B cell (primary cell): ENCODE data around the gene SKP1. TPM values are rescaled to one million over a fixed set of nuclear protein-coding genes. Genes with fewer than 3 reads are reported as not detected.

Experiments used
- ATAC-seq: fragments of 200-7000 bp; cut with Tn5 transposase; one replicate; pipeline ENCODE4 v1.10.0; 2021; ENCODE audit warnings: low read depth, mild to moderate bottlenecking, moderate number of reproducible peaks, moderate library complexity
- CTCF ChIA-PET: fragments of 350-600 bp; sonication (Branson Sonifier 250); formaldehyde crosslinking; loops from one replicate; lab custom pipeline; 2021; ENCODE audit warnings: antibody characterized with exemption, inconsistent platforms; lab: Charles Lee
- POLR2A ChIA-PET: fragments of 350-600 bp; sonication (Branson Sonifier 250); formaldehyde crosslinking; loops from one replicate; lab custom pipeline; 2021; ENCODE audit warnings: antibody characterized with exemption; lab: Charles Lee
- DNase-seq: peaks from one replicate; pipeline ENCODE4 v3.0.0; 2013
- H2AFZ ChIP-seq: 2 replicates; pipeline ENCODE4 v1.6.1; 2012; ENCODE audit warnings: mild to moderate bottlenecking, low read depth, low read length; ENCODE audit not compliant: insufficient read depth, poor library complexity, severe bottlenecking
- H3K27ac ChIP-seq, 2 donors: 1 replicate in 1 of 2; 2 replicates in 1 of 2; pipeline ENCODE4 v1.5.1; 2012 to 2013; ENCODE audit warnings: low read length in 2 of 2, mild to moderate bottlenecking in 2 of 2, moderate library complexity in 1 of 2
- H3K27me3 ChIP-seq, 4 experiments: fragments of 200-600 bp in 1 of 4; sonication (generic) in 1 of 4; replicated peaks in 1 of 4; 1 replicate in 2 of 4; 2 replicates in 2 of 4; pipeline versions ENCODE4 v1.6.1 to v1.7.0; 2013 to 2016; ENCODE audit warnings: low read length in 3 of 4, mild to moderate bottlenecking in 2 of 4, mixed read lengths in 1 of 4, moderate library complexity in 1 of 4; ENCODE audit not compliant: insufficient read depth in 4 of 4, control insufficient read depth in 3 of 4; ENCODE audit errors: control extremely low read depth in 1 of 4
- H3K36me3 ChIP-seq, 2 experiments: replicated peaks in 1 of 2; 1 replicate in 1 of 2; 2 replicates in 1 of 2; pipeline versions ENCODE4 v1.6.1 to v1.7.1; 2013; ENCODE audit warnings: low read length in 1 of 2; ENCODE audit not compliant: insufficient read depth in 2 of 2, control insufficient read depth in 1 of 2; ENCODE audit errors: control extremely low read depth in 1 of 2, extremely low read depth in 1 of 2
- H3K4me1 ChIP-seq, 2 donors: fragments of 200-600 bp in 1 of 2; sonication (generic) in 1 of 2; 1 replicate in 1 of 2; 2 replicates in 1 of 2; pipeline versions ENCODE4 v1.5.1 to v1.6.1; 2013 to 2017; ENCODE audit warnings: low read length in 2 of 2; ENCODE audit not compliant: control insufficient read depth in 2 of 2, insufficient read depth in 2 of 2
- H3K4me2 ChIP-seq: replicated peaks from 2 replicates; pipeline ENCODE3; 2012; ENCODE audit warnings: mild to moderate bottlenecking, low read depth, low read length; ENCODE audit not compliant: poor library complexity, severe bottlenecking
- H3K4me3 ChIP-seq, 5 experiments: fragments of 200-600 bp in 1 of 5; sonication (generic) in 1 of 5; 1 replicate in 3 of 5; 2 replicates in 2 of 5; pipeline versions ENCODE4 v1.5.1 to v1.7.0; 2011 to 2016; ENCODE audit warnings: low read length in 4 of 5, mild to moderate bottlenecking in 4 of 5, low read depth in 2 of 5, control low read depth in 1 of 5, moderate library complexity in 1 of 5; ENCODE audit not compliant: insufficient read depth in 1 of 5; ENCODE audit errors: control extremely low read depth in 1 of 5, extremely low read depth in 1 of 5
- H3K79me2 ChIP-seq: fragments of 200-600 bp; sonication (generic); one replicate; pipeline ENCODE4 v1.6.0; 2016; ENCODE audit warnings: low read length; ENCODE audit not compliant: control insufficient read depth, insufficient read depth
- H3K9ac ChIP-seq: fragments of 200-600 bp; sonication (generic); 2 replicates; pipeline ENCODE4 v1.6.1; 2017; ENCODE audit warnings: mild to moderate bottlenecking, low read length, moderate library complexity
- H3K9me3 ChIP-seq, 3 donors: one replicate each; pipeline versions ENCODE4 v1.6.1 to v1.7.1; 2013; ENCODE audit warnings: low read length in 2 of 3; ENCODE audit not compliant: control insufficient read depth in 2 of 3, insufficient read depth in 1 of 3; ENCODE audit errors: control extremely low read depth in 1 of 3
- H4K20me1 ChIP-seq: 2 replicates; pipeline ENCODE4 v1.6.0; 2012; ENCODE audit warnings: mild to moderate bottlenecking, low read length; ENCODE audit not compliant: insufficient read depth, control insufficient read depth, poor library complexity, severe bottlenecking
- H3K27ac Mint-ChIP-seq: one replicate; pipeline ENCODE4 v1.8.0; 2021; ENCODE audit warnings: mixed read lengths
- H3K27me3 Mint-ChIP-seq: one replicate; pipeline ENCODE4 v1.8.0; 2021; ENCODE audit warnings: mixed read lengths
- H3K4me1 Mint-ChIP-seq: one replicate; pipeline ENCODE4 v1.8.0; 2021; ENCODE audit warnings: mixed read lengths
- H3K4me3 Mint-ChIP-seq: one replicate; pipeline ENCODE4 v1.8.0; 2021; ENCODE audit warnings: mixed read lengths
- H3K9me3 Mint-ChIP-seq: one replicate; pipeline ENCODE4 v1.8.0; 2022; ENCODE audit warnings: mixed read lengths; ENCODE audit not compliant: insufficient read depth
- EZH2 ChIP-seq: IDR thresholded peaks from 2 replicates; pipeline ENCODE4 v1.6.1; 2012; ENCODE audit warnings: borderline replicate concordance, low read depth, mild to moderate bottlenecking, moderate library complexity, low read length; ENCODE audit not compliant: insufficient read depth, poor library complexity, severe bottlenecking
- WGBS: methylation state at CpG from one replicate; pipeline ENCODE4 v1.1.5; 2013; ENCODE audit warnings: missing lambda C conversion rate; ENCODE audit not compliant: insufficient coverage; 5-methylcytosine and 5-hydroxymethylcytosine counted together
- intact Hi-C: fragments of 100-400 bp; cut with micrococcal nuclease; formaldehyde crosslinking; loops from one replicate; pipeline ENCODE4 v1.10.0; 2022
- polyA plus RNA-seq: library from polyadenylated mRNA; depleted of rRNA; stranded (reverse); fragments of >200 nt; gene quantifications from 2 replicates; pipeline ENCODE4 v1.2.3, GENCODE V29; 2012
- total RNA-seq, 2 donors: library from RNA; stranded (reverse); fragments of 120-200 nt in 1 of 2; gene quantifications; 1 replicate in 1 of 2; 2 replicates in 1 of 2; pipeline versions ENCODE4 v1.2.3 to v1.2.4, GENCODE V29; 2013 to 2022
- TF ChIP-seq, protein P1 (sequence below): fragments of 200-600 bp; IDR thresholded peaks from one replicate; pipeline ENCODE4 v1.8.0; 2022; ENCODE audit warnings: antibody characterized with exemption, mild to moderate bottlenecking

The SKP1 gene
- total and polyA plus RNA-seq, 2 donors (not counting 1 experiment from before 2014, with no cell fraction given), result 108 to 186 TPM

GRCh38 chr5:134225780-134226440 is 49.2 kb upstream of the SKP1 start, which contains the start of gene PPP2CA:
Gene PPP2CA (minus strand): TSS chr5:134226073. CDS start chr5:134225861, 212 bp downstream.
- peaks cover 54% of the 10 kb centered on the region for H3K79me2 ChIP-seq
- Mint-ChIP-seq H3K4me3 (peak within 1 kb of the TSS; percentile 94), H3K27ac (peak within 1 kb of the TSS; percentile 99), H3K27me3 (no peaks in the 10 kb centered on the region), H3K9me3 (no peaks in the 10 kb centered on the region), H3K4me1 (peaks cover 50% of the 10 kb centered on the region)
- H3K4me1 ChIP-seq, result peaks cover 35 to 36% of the 10 kb centered on the region in 2 donors
- peak within 1 kb of the TSS; percentile 89 for H3K4me2 ChIP-seq
- no peaks in the 10 kb centered on the region for H3K27me3 ChIP-seq
- TF ChIP-seq, protein P1, sequence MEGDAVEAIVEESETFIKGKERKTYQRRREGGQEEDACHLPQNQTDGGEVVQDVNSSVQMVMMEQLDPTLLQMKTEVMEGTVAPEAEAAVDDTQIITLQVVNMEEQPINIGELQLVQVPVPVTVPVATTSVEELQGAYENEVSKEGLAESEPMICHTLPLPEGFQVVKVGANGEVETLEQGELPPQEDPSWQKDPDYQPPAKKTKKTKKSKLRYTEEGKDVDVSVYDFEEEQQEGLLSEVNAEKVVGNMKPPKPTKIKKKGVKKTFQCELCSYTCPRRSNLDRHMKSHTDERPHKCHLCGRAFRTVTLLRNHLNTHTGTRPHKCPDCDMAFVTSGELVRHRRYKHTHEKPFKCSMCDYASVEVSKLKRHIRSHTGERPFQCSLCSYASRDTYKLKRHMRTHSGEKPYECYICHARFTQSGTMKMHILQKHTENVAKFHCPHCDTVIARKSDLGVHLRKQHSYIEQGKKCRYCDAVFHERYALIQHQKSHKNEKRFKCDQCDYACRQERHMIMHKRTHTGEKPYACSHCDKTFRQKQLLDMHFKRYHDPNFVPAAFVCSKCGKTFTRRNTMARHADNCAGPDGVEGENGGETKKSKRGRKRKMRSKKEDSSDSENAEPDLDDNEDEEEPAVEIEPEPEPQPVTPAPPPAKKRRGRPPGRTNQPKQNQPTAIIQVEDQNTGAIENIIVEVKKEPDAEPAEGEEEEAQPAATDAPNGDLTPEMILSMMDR, result no peak
- TF ChIP-seq EZH2, result no peak
- peak; percentile 77 for ATAC-seq
- under 1% methylated on average over 73 of the region's 73 CpGs for WGBS
- H3K27ac ChIP-seq, result peak within 1 kb of the TSS; percentile 95 to 100
- peak; percentile 100 for DNase-seq
- H3K9me3 ChIP-seq, result no peaks in the 10 kb centered on the region
- ChIA-PET POLR2A (interaction anchor here (0.6 to 2.9 kb wide), 13 partner anchors 10 to 679 kb away, joined by 3 to 35 read pairs (median 4); partner anchors contain the start of genes C5orf24, CAMLG, PCBD2 and SEC24A), CTCF (interaction anchor here (0.7 to 3.3 kb wide), 15 partner anchors 11 to 761 kb away, joined by 3 to 15 read pairs (median 4); partner anchors contain the start of genes CDKN2AIPNL and JADE2)
- intact Hi-C loops, result loop anchor here (1.0 to 5.0 kb wide), 11 partner anchors 49 to 679 kb away; partner anchors contain the start of genes CAMLG, DDX46, JADE2 and PCBD2
- peaks cover 18% of the 10 kb centered on the region for H4K20me1 ChIP-seq
- peak within 1 kb of the TSS; percentile 87 to 100 (median 98) for H3K4me3 ChIP-seq
- H3K9ac ChIP-seq, result peak within 1 kb of the TSS; percentile 100
- peak within 1 kb of the TSS; percentile 93 for H2AFZ ChIP-seq
- peaks cover 1 to 9% of the 10 kb centered on the region in 2 experiments for H3K36me3 ChIP-seq
